GM12865 (cell line): ENCODE results near the gene LYRM4.

ENCODE experiments used
- DNase-seq: peaks from one replicate; pipeline ENCODE4 v3.0.0; 2010; ENCODE audit warnings: low read depth
- H3K4me3 ChIP-seq: 2 replicates; pipeline ENCODE4 v1.5.1; 2011; ENCODE audit warnings: mild to moderate bottlenecking, low read depth, low read length, control low read depth
- CTCF ChIP-seq: IDR thresholded peaks from 2 replicates; pipeline ENCODE4 v1.5.1; 2011; ENCODE audit warnings: low read length, control low read depth, low read depth, inconsistent platforms; ENCODE audit not compliant: insufficient read depth; ENCODE audit errors: missing control alignments

Gene LYRM4

DNA sequence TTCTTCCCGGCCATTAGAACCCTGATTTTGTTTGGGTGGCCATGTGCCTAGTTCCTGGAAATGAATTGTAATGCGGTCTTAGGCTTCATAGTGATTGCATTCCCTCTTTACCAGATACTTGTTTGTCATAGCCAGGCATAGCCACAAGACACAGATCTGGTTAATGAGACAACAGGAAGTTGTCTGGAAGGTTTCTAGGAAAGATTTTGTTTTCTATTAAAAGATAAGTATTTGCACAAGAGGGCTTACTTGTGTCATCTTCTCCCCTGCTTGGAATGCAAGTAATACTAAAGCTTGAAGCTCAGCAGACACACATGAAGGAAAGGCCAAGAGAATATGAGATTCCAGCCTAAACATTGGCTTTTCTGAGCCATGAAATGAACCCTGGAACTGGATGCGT, 13.5 kb upstream of the LYRM4 start:
- no peak overlapping the region for H3K4me3 ChIP-seq
- no peak for TF ChIP-seq CTCF
- DNase-seq: no peak

GRCh38 chr6:5271926-5272325, 11.2 kb upstream of the LYRM4 start:
- TF ChIP-seq CTCF: no peak

GRCh38 chr6:5270093-5270680, 9.4 kb upstream of the LYRM4 start:
- TF ChIP-seq CTCF: no peak
- H3K4me3 ChIP-seq: no peak overlapping the region
- DNase-seq: no peak

More at GRCh38 chr6:5271926-5272325, 11.2 kb upstream of the LYRM4 start:
- no peak overlapping the region for H3K4me3 ChIP-seq
- DNase-seq: no peak

- TF ChIP-seq CTCF: no peak
- DNase-seq: no peak
- no peak overlapping the region for H3K4me3 ChIP-seq
These were observed 5.7 kb upstream of the LYRM4 start for GRCh38 chr6:5266423-5266822.

GRCh38 chr6:5261545-5262109, 877 bp upstream of the LYRM4 start:
- H3K4me3 ChIP-seq: peak overlapping the region; percentile 67
- DNase-seq: peak; percentile 24
- TF ChIP-seq CTCF: no peak

DNA sequence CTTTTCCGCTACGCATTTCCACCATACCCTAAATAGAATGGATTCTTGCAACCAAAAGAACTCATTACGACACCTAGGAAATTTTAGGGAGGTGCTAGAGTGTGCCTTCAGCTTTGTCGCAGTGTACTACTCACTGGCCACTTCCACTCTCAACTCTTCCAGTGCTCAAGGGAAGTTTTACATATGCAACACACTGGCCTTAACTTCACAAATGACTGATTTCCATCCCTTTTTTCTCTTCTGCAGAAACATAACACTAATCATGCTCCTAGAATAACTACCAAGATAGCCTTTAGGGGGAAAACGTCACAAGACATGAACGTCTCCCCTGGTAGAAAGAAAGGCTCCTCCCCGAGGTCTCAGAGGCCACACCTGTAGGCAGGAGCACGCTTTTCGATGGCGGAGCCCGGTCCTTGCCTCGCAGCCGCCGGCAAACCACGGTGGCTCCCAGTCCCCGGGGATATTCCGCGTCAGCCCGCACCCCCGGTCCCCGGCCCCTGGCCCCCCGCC, 584 bp downstream of the LYRM4 start:
- peak overlapping the region; percentile 67 for H3K4me3 ChIP-seq
- DNase-seq: peak; percentile 87
- no peak for TF ChIP-seq CTCF

GRCh38 chr6:5259428-5259827, 1.3 kb downstream of the LYRM4 start:
- TF ChIP-seq CTCF: no peak
- peak overlapping the region; percentile 67 for H3K4me3 ChIP-seq

More at GRCh38 chr6:5259428-5259827, 1.3 kb downstream of the LYRM4 start:
- no peak for DNase-seq
